NCI-H1092 (cell line): Measurements from ENCODE around the gene ITGA11.

Experiments used
- DNase-seq: peaks from one replicate; lab custom pipeline; 2025; lab: John Stamatoyannopoulos, UW

Gene ITGA11

DNA sequence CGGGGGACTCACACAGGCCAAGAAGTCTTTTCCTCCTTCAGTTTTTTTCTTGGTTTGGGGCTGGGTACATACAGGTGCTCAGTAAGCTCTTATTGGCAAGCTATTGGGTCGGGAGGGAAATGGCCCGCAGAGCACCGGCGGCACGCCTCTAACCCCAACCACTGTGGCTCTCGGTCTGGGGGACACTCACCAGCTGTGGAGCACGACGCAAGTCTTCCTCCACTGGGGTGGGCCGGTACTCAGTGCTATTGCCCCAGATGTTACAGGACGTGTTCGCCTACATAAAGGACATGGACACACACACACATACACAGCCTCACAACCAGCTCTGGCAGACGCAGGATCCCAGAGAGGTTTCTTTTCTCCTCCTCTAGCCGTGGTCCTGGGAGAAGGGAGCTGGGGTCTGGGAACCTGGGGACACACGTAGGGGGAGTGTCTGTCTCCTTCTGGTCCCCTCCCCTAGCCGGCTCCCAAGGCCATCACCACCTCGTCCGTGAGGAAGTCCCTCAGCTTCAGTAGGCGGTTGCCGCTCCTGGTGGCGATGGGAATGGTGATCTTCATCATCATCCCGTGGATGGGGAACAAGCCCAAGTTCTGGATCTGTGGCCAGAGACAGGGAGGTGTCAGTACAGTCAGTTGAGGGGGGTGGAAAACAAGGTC is 121.0 kb downstream of the ITGA11 start:
- DNase-seq, result no peak

GRCh38 chr15:68310178-68310803 is 121.7 kb downstream of the ITGA11 start:
- no peak for DNase-seq

- no peak for DNase-seq
Measured at GRCh38 chr15:68309024-68309423, 122.9 kb downstream of the ITGA11 start.

GRCh38 chr15:68307131-68307928 is 124.6 kb downstream of the ITGA11 start:
- DNase-seq, result no peak

- DNase-seq, result no peak
Measured at GRCh38 chr15:68305420-68305871, 126.5 kb downstream of the ITGA11 start.

GRCh38 chr15:68304589-68305337 is 127.2 kb downstream of the ITGA11 start:
- no peak for DNase-seq

DNA sequence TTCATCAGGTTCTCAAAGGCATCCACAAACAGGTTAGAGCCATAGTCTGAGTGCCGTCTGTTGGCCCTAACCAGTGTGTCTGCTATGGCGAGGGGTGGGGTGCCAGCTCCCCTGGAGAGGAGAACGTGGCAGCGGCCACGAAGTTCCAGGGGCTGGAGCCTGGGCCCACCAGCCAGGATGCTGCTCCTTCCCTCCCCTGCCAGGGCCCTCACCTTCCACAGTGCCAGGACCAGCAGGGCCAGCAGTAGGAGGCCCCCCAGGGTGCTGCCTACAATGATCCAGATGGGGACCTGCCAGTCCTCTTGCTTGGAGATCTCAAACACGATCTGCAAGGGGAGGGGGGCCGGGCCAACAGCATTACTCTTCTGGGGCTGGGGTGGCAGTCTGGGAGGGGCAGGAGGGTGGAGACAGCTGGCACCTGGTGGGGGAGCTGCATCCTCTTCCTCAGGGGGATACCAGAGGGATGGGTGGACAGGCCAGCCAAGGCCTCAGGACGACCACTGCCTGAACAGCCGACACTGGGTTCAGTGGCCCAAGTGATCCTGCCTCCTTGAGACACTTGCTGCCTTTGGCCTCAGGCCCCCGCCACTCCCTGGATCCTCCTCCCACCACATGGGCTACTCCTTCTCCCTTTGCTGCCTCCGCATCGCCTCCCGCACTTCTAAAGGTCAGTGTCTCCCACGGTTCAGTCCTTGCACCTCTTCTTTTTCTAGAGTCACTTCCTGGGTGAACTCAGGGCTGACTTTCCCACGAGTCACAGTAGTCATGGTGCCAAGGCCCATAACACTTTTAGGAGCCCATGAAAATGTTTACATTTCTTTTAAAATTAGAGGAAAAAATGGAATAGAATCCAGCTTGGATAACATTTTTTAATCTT is 128.2 kb downstream of the ITGA11 start:
- DNase-seq, result no peak

DNA sequence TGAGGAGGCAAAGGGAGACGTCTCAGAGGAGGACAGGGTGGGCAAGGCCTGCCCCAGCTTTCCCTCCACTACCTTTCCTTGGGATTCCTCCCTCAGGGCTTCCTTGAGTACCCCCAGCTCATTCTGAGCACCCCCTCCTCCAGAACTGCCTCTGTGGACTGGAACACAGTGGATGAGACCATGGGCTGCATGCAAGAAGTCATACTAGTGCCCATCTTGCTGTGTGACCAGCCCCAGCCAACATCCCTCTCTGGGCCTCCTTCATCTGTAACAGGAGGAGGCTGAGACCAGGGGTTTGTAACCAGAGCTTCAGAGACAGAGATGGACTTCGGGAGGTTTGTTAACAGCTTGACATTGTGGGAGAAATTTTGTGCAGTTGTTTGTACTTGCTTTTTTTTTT is 128.8 kb downstream of the ITGA11 start:
- DNase-seq, result no peak

DNA sequence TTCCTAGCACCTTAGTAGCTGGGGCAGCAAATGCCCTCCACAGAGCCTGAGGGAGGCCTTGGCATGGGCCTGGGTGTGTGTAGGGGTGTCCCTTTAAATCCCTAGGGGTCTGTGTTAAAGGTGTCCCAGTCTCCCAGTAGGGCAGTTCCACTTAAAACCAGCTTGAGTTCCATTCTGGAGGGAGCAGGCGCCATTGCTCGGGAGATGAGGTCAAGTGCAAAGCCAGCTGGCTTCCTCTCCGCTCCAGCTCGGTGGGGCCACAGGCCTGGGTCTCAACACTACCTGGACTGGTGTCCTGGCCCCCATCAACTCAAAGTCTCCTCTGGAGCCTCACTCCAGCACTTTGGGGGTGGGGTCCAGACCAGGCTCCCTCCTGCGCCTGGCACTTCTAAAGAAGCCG is 129.2 kb downstream of the ITGA11 start:
- DNase-seq, result no peak

GRCh38 chr15:68301301-68301700 is 130.7 kb downstream of the ITGA11 start:
- no peak for DNase-seq

- no peak for DNase-seq
Measured at GRCh38 chr15:68300115-68300940, 131.6 kb downstream of the ITGA11 start.

DNA sequence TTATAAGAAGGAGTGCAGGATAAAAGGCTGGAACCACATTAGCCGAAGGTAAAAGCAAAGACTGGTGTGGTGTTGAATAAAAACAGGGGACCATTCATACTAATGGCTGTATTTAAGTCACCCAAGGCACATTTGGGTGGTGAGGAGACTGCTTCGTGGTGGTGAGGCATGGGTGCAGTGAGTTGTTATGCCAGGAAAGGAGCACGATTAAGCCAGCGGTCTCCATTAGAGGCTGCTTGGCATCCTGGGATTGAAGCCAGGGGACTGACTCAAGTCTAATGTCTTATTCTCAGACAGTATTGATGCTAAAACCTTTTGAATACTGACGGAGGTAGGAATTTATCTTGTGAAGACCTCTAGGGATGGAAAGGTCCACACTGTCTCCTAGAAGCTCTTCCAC is 132.5 kb downstream of the ITGA11 start:
- no peak for DNase-seq

GRCh38 chr15:68298882-68299381 is 133.0 kb downstream of the ITGA11 start:
- no peak for DNase-seq

GRCh38 chr15:68298336-68298735 is 133.6 kb downstream of the ITGA11 start:
- no peak for DNase-seq

- no peak for DNase-seq
Measured at GRCh38 chr15:68295014-68295805, 136.8 kb downstream of the ITGA11 start.

DNA sequence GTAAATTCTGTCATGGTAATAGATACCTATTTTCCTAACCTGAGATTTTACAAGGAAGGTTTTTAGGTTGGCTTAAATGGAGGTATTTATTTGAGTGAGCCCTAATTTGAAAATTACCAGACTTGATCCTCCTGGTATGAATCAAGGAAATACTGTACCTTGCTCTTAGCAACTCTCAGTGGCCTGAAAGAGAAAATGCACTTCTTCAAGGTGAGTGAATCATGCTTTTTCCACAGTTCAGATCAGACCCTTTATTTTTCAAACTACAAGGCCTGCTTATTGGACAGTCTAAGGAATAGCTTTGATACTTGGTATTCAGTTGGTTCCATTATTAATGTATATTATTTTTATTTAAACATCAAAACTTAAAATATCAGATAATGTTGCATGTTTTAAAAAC is 139.0 kb downstream of the ITGA11 start:
- no peak for DNase-seq

GRCh38 chr15:68292157-68292781 is 139.7 kb downstream of the ITGA11 start:
- no peak for DNase-seq

DNA sequence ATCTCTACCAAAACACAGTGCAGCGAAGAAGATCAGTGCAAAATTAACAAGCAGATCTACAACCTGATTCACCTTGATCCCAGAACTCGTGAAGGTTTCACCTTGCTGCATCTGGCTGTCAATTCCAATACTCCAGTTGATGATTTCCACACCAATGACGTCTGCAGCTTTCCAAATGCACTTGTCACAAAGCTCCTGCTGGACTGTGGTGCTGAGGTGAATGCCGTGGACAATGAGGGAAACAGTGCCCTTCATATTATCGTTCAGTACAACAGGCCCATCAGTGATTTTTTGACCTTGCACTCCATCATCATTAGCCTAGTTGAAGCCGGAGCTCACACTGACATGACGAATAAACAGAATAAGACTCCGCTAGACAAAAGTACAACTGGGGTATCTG is 141.2 kb downstream of the ITGA11 start:
- DNase-seq, result no peak
